Right renal pelvis (tissue), 4 donors: Measurements from ENCODE around the gene TIGD3. TPM values are rescaled to one million over a fixed set of nuclear protein-coding genes. Genes with fewer than 3 reads are reported as not detected.

Experiments
- DNase-seq, 4 donors: peaks; one replicate each; pipeline ENCODE4 v3.0.0-alpha.2; 2013; ENCODE audit warnings: low read depth in 4 of 4, low spot score in 3 of 4, missing footprints in 1 of 4
- polyA plus RNA-seq, 4 donors: library from polyadenylated mRNA; unstranded; fragments of 120-200 nt; gene quantifications; one replicate each; pipeline ENCODE4 v1.2.1, GENCODE V29; 2013; ENCODE audit not compliant: insufficient read length in 4 of 4

The TIGD3 gene
- polyA plus RNA-seq, 4 donors = 0.63 to 0.80 (median 0.69) TPM

GRCh38 chr11:65402790-65403189, 48.2 kb downstream of the TIGD3 start:
- DNase-seq = no peak

GRCh38 chr11:65403607-65404121, 49.1 kb downstream of the TIGD3 start:
- no peak for DNase-seq

GRCh38 chr11:65404210-65404609, 49.7 kb downstream of the TIGD3 start:
- DNase-seq = no peak

- DNase-seq = no peak
Measured at GRCh38 chr11:65404638-65405339, 50.2 kb downstream of the TIGD3 start.

Other genes with a start within 250 kb of the TIGD3 start
- 10 to 100 TPM; 77.6 to 95.7 (median 87.9) TPM for gene TM7SF2, start 242.9 kb upstream of the TIGD3 start, polyA plus RNA-seq
- gene ZNHIT2, start 237.1 kb upstream of the TIGD3 start, polyA plus RNA-seq = 10 to 100 TPM in 1 of 4 donors, 1 to 10 TPM in 3; 6.5 to 11.4 (median 6.9) TPM
- gene FAU, start 232.6 kb upstream of the TIGD3 start, polyA plus RNA-seq = 100 to 1,000 TPM; 558 to 873 (median 611) TPM
- 10 to 100 TPM; 61.8 to 66.5 (median 64.0) TPM for gene MRPL49, start 232.4 kb upstream of the TIGD3 start, polyA plus RNA-seq
- gene SYVN1, start 220.2 kb upstream of the TIGD3 start, polyA plus RNA-seq = 10 to 100 TPM; 47.0 to 54.9 (median 51.0) TPM
- under 1 TPM in 2 of 4 donors, not detected in 2; 0.15 to 0.17 TPM for gene SPDYC, start 184.5 kb upstream of the TIGD3 start, polyA plus RNA-seq
- gene CAPN1, start 172.8 kb upstream of the TIGD3 start, polyA plus RNA-seq = 100 to 1,000 TPM in 2 of 4 donors, 10 to 100 TPM in 2; 84.3 to 109 (median 97.7) TPM
- gene POLA2, start 92.8 kb upstream of the TIGD3 start, polyA plus RNA-seq = 10 to 100 TPM; 24.4 to 26.8 (median 26.0) TPM
- gene CDC42EP2, start 39.9 kb upstream of the TIGD3 start, polyA plus RNA-seq = 10 to 100 TPM in 3 of 4 donors, 1 to 10 TPM in 1; 8.7 to 12.7 (median 10.7) TPM
- gene DPF2, start 20.9 kb upstream of the TIGD3 start, polyA plus RNA-seq = 10 to 100 TPM; 82.7 to 93.3 (median 90.7) TPM
- gene SLC25A45, start 27.9 kb downstream of the TIGD3 start, polyA plus RNA-seq = 1 to 10 TPM; 5.4 to 7.2 (median 6.0) TPM
- gene FRMD8, start 31.9 kb downstream of the TIGD3 start, polyA plus RNA-seq = 10 to 100 TPM; 17.4 to 25.0 (median 18.7) TPM
- gene NEAT1, start 68.0 kb downstream of the TIGD3 start, polyA plus RNA-seq = 100 to 1,000 TPM; 141 to 286 (median 189) TPM
- gene MALAT1, start 144.3 kb downstream of the TIGD3 start, polyA plus RNA-seq = 100 to 1,000 TPM; 386 to 707 (median 624) TPM
- 10 to 100 TPM; 59.9 to 79.9 (median 65.2) TPM for gene SCYL1, start 170.3 kb downstream of the TIGD3 start, polyA plus RNA-seq
- 100 to 1,000 TPM in 3 of 4 donors, 10 to 100 TPM in 1; 96.6 to 137 (median 122) TPM for gene LTBP3, start 203.6 kb downstream of the TIGD3 start, polyA plus RNA-seq
- 10 to 100 TPM; 53.3 to 69.1 (median 55.6) TPM for gene ZNRD2, start 215.7 kb downstream of the TIGD3 start, polyA plus RNA-seq
- gene FAM89B, start 217.8 kb downstream of the TIGD3 start, polyA plus RNA-seq = 10 to 100 TPM; 20.6 to 31.9 (median 25.2) TPM
- gene EHBP1L1, start 221.3 kb downstream of the TIGD3 start, polyA plus RNA-seq = 10 to 100 TPM; 11.5 to 14.2 (median 12.8) TPM
- under 1 TPM in 3 of 4 donors, not detected in 1; 0.12 to 0.61 (median 0.26) TPM for gene KCNK7, start 241.0 kb downstream of the TIGD3 start, polyA plus RNA-seq